HEK293T (cell line): Measurements from ENCODE around the gene CLDN3.
"Not testable (repeated sequence)": the region's sequence is repeated elsewhere in the genome, so short reads cannot be mapped to it uniquely, and the experiment has no call there.

Source experiments
- CTCF ChIA-PET: fragments of 350-600 bp; formaldehyde crosslinking; extraction: SDS; loops from one replicate; lab custom pipeline; 2021; ENCODE audit warnings: antibody characterized with exemption, inconsistent platforms; lab: Yijun Ruan, JAX
- POLR2A ChIA-PET: fragments of 350-600 bp; formaldehyde crosslinking; extraction: SDS; loops from one replicate; lab custom pipeline; 2020; ENCODE audit warnings: antibody characterized with exemption, inconsistent platforms; lab: Yijun Ruan, JAX
- DNase-seq: peaks from one replicate; pipeline ENCODE4 v3.0.0; 2012; ENCODE audit warnings: mixed read lengths; ENCODE audit errors: extremely low spot score
- ARNT ChIP-seq: fragments of 450-650 bp; IDR thresholded peaks from 2 replicates; pipeline ENCODE4 v1.6.1; 2017; ENCODE audit warnings: mild to moderate bottlenecking
- CTBP1 ChIP-seq: fragments of 450-650 bp; IDR thresholded peaks from 2 replicates; pipeline ENCODE4 v1.6.1; 2016; ENCODE audit warnings: borderline replicate concordance
- ELF4 ChIP-seq: fragments of 450-650 bp; IDR thresholded peaks from 2 replicates; pipeline ENCODE4 v1.6.1; 2017; ENCODE audit warnings: antibody characterized with exemption
- FOXK2 ChIP-seq: fragments of 450-650 bp; IDR thresholded peaks from 2 replicates; pipeline ENCODE4 v1.6.1; 2016; ENCODE audit warnings: mild to moderate bottlenecking
- FOXM1 ChIP-seq: fragments of 450-650 bp; IDR thresholded peaks from 2 replicates; pipeline ENCODE4 v1.6.1; 2017; ENCODE audit warnings: mild to moderate bottlenecking, borderline replicate concordance
- L3MBTL2 ChIP-seq: fragments of 450-650 bp; conservative IDR thresholded peaks from 2 replicates; pipeline ENCODE4 v1.6.1; 2016; ENCODE audit warnings: mild to moderate bottlenecking
- LEF1 ChIP-seq: fragments of 450-650 bp; IDR thresholded peaks from 2 replicates; pipeline ENCODE4 v1.6.1; 2017; ENCODE audit warnings: mild to moderate bottlenecking, borderline replicate concordance
- SP1 ChIP-seq: fragments of 450-650 bp; IDR thresholded peaks from 2 replicates; pipeline ENCODE4 v1.6.1; 2017
- TARDBP ChIP-seq: fragments of 450-650 bp; IDR thresholded peaks from 2 replicates; pipeline ENCODE4 v1.6.1; 2016
- ZNF384 ChIP-seq: fragments of 450-650 bp; IDR thresholded peaks from 2 replicates; pipeline ENCODE4 v1.6.1; 2016

Gene CLDN3

DNA sequence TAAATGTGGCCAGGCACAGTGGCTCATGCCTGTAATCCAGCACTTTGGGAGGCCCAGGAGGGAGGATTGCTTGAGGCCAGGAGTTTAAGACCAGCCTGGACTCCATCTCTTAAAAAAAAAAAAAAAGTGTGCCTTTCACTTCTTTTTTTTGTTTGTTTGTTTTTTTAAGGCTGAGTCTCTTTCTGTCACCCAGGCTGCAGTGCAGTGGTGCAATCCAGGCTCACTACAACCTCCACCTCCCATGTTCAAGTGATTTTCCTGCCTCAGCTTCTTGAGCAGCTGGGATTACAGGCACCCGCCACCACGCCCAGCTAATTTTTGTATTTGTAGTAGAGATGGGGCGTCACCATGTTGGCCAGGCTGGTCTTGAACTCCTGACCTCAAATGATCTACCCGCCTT, 47.9 kb downstream of the CLDN3 start:
- CTCF ChIA-PET, POLR2A ChIA-PET: not testable (repeated sequence)
- 0 out of 2 replicates have a peak, but pooled peaks have one; percentile 17 for TF ChIP-seq ZNF384

DNA sequence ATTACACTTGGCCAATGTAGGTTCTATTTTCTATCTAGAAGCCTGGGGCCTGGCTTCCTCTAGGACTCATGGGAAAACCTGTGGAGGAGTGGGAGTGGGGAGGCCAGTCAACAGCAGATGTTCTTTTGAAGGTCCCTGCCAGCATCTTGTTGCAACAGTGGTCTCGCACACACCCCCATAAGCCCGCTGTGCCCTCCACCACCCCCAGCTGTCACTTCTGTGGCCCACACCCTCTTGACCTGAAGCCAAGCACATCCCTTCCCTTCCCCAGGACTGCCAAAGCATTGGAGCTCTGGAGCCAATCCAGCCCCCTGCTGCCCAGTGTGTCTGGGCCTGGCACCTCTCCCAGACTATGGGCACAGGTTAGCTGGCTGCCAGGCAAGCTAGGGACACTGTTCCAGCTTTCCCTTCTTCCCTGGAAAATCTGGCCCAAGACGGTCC, 48.7 kb downstream of the CLDN3 start:
- no peak for DNase-seq
- POLR2A ChIA-PET: no interaction called here

More for the DNA sequence above, 47.9 kb downstream of the CLDN3 start:
- not testable (repeated sequence) for DNase-seq

GRCh38 chr7:73720443-73720842, 49.6 kb downstream of the CLDN3 start:
- POLR2A ChIA-PET: interaction anchor here (1.5 kb wide), 2 partner anchors 14 to 142 kb away, joined by 3 to 4 read pairs; partner anchors contain the start of gene TBL2

More for the DNA sequence above, 48.7 kb downstream of the CLDN3 start:
- CTCF ChIA-PET: interaction anchor here (0.7 to 2.6 kb wide), 2 partner anchors 13 to 20 kb away, joined by 4 to 13 read pairs; no protein-coding TSS in a partner anchor
- TF ChIP-seq FOXK2 (no peak), LEF1 (no peak), FOXM1 (no peak), SP1 (no peak), ARNT (no peak), TARDBP (no peak)

DNA sequence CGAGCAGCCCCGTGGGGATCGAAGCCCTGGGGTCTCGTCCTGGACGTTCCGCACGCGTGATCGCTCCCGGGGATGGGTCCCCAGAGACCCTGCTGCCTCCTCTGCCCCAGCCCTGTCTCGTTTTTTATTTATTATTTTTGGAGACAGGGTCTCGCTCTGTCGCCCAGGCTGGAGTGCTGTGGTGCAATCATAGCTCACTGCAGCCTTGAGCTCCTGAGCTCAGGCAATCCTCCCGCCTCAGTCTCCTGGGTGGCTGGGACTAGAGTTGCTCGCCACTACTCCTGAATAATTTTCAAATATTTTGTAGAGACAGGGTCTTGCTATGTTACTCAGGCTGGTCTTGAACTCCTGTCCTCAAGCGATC, 50.3 kb downstream of the CLDN3 start:
- TF ChIP-seq CTBP1 (no peak), SP1 (no peak), FOXM1 (no peak), L3MBTL2 (no peak), ELF4 (no peak), FOXK2 (no peak)
- ChIA-PET CTCF (interaction anchor here (0.7 to 2.6 kb wide), 3 partner anchors 15 to 19 kb away, joined by 3 to 13 read pairs (median 3); no protein-coding TSS in a partner anchor), POLR2A (interaction anchor here (0.6 to 1.5 kb wide), 5 partner anchors 13 to 141 kb away, joined by 3 to 4 read pairs (median 3); partner anchors contain the start of gene TBL2)
- DNase-seq: no peak

More at GRCh38 chr7:73720443-73720842, 49.6 kb downstream of the CLDN3 start:
- DNase-seq: not testable (repeated sequence)
- CTCF ChIA-PET: interaction anchor here (0.7 to 2.6 kb wide), 2 partner anchors 14 to 20 kb away, joined by 3 to 13 read pairs; no protein-coding TSS in a partner anchor
